Measurements from ENCODE around the gene RUVBL2.

GRCh38 chr19:49020342-49020741 lies 26.7 kb downstream of the RUVBL2 start:
- TF ChIP-seq CTCF (IDR thresholded peaks at IDR 0.05) (no peak), POLR2AphosphoS5 (IDR thresholded peaks at IDR 0.05) (no peak), POLR2A (IDR thresholded peaks at IDR 0.05) (no peak)

Measured in prostate gland (tissue), 2 donors.